Esophagus (tissue), 2 donors: ENCODE results near the gene PUS10. TPM values are rescaled to one million over a fixed set of nuclear protein-coding genes. Genes with fewer than 3 reads are reported as not detected.
"Not testable (repeated sequence)": the region's sequence is repeated elsewhere in the genome, so short reads cannot be mapped to it uniquely, and the experiment has no call there.

Experiments
- H3K27ac ChIP-seq, 2 donors: one replicate each; pipeline ENCODE4 v1.5.1; 2013; ENCODE audit warnings: low read depth in 2 of 2, mild to moderate bottlenecking in 2 of 2, inconsistent platforms in 1 of 2, low read length in 1 of 2, moderate library complexity in 1 of 2
- H3K27me3 ChIP-seq, 2 donors: one replicate each; pipeline ENCODE4 v1.6.1; 2013; ENCODE audit warnings: low read length in 2 of 2, control low read depth in 1 of 2, mild to moderate bottlenecking in 1 of 2; ENCODE audit not compliant: insufficient read depth in 2 of 2, control insufficient read depth in 1 of 2
- H3K36me3 ChIP-seq, 2 donors: one replicate each; pipeline ENCODE4 v1.6.1; 2013; ENCODE audit warnings: low read length in 1 of 2; ENCODE audit not compliant: control insufficient read depth in 2 of 2, insufficient read depth in 2 of 2
- H3K4me1 ChIP-seq, 2 donors: one replicate each; pipeline ENCODE4 v1.6.1; 2013; ENCODE audit warnings: low read length in 1 of 2; ENCODE audit not compliant: control insufficient read depth in 2 of 2, insufficient read depth in 2 of 2
- H3K4me3 ChIP-seq, 2 donors: one replicate each; pipeline ENCODE4 v1.5.1; 2013; ENCODE audit warnings: low read length in 2 of 2, mild to moderate bottlenecking in 2 of 2, low read depth in 1 of 2, moderate library complexity in 1 of 2
- H3K9me3 ChIP-seq, 2 donors: one replicate each; pipeline ENCODE4 v1.6.1; 2013; ENCODE audit warnings: mild to moderate bottlenecking in 2 of 2, low read depth in 1 of 2, low read length in 1 of 2, moderate library complexity in 1 of 2; ENCODE audit not compliant: control insufficient read depth in 2 of 2, insufficient read depth in 1 of 2
- WGBS, 2 donors: extraction: QIAGEN DNeasy Blood & Tissue Kit; methylation state at CpG; one replicate each; pipeline ENCODE4 v1.1.7; 2013; 5-methylcytosine and 5-hydroxymethylcytosine counted together
- polyA plus RNA-seq, 2 donors: library from polyadenylated mRNA; stranded (reverse); fragments of 200-250 nt; gene quantifications; one replicate each; pipeline ENCODE4 v1.2.3, GENCODE V29; 2013
- donor health status: healthy with polysubstance abuse.
- donor health status: Bipolar disorder and iron deficiency.

Gene PUS10
- polyA plus RNA-seq, 2 donors: 1.7 to 2.2 TPM

GRCh38 chr2:61036643-61037042, 18.6 kb upstream of the PUS10 start:
- H3K4me1 ChIP-seq, H3K9me3 ChIP-seq, H3K4me3 ChIP-seq, H3K27me3 ChIP-seq, H3K27ac ChIP-seq: not testable (repeated sequence)
- 98 to 100% methylated on average over 2 of the region's 2 CpGs for WGBS, 2 donors
- peaks cover 0 to 12% of the 10 kb centered on the region in 2 donors for H3K36me3 ChIP-seq

GRCh38 chr2:61034592-61034991, 16.5 kb upstream of the PUS10 start:
- H3K36me3 ChIP-seq: peaks cover 0 to 16% of the 10 kb centered on the region in 2 donors

GRCh38 chr2:61029533-61029932, 11.5 kb upstream of the PUS10 start:
- no peak overlapping the region for H3K27ac ChIP-seq
- no peaks in the 10 kb centered on the region for H3K9me3 ChIP-seq
- no peak overlapping the region for H3K4me3 ChIP-seq
- no peaks in the 10 kb centered on the region for H3K4me1 ChIP-seq
- 97 to 99% methylated on average over 3 of the region's 3 CpGs for WGBS, 2 donors
- H3K27me3 ChIP-seq: no peaks in the 10 kb centered on the region
- peaks cover 0 to 13% of the 10 kb centered on the region in 2 donors for H3K36me3 ChIP-seq

More at GRCh38 chr2:61034592-61034991, 16.5 kb upstream of the PUS10 start:
- not testable (repeated sequence) for H3K9me3 ChIP-seq, H3K27me3 ChIP-seq, H3K27ac ChIP-seq, H3K4me1 ChIP-seq, H3K4me3 ChIP-seq
- 93 to 94% methylated on average over 9 of the region's 9 CpGs for WGBS, 2 donors

GRCh38 chr2:61023670-61024069, 5.6 kb upstream of the PUS10 start:
- H3K4me3 ChIP-seq: no peak overlapping the region
- no peaks in the 10 kb centered on the region for H3K9me3 ChIP-seq
- no peak overlapping the region for H3K27ac ChIP-seq
- WGBS, 2 donors: 84 to 90% methylated on average over 4 of the region's 4 CpGs
- peaks cover 0 to 3% of the 10 kb centered on the region in 2 donors for H3K4me1 ChIP-seq
- no peaks in the 10 kb centered on the region for H3K27me3 ChIP-seq
- peaks cover 0 to 5% of the 10 kb centered on the region in 2 donors for H3K36me3 ChIP-seq

- no peak overlapping the region for H3K27ac ChIP-seq
- no peaks in the 10 kb centered on the region for H3K27me3 ChIP-seq
- 85 to 86% methylated on average over 6 of the region's 6 CpGs for WGBS, 2 donors
- no peaks in the 10 kb centered on the region for H3K9me3 ChIP-seq
- H3K4me1 ChIP-seq: peaks cover 0 to 3% of the 10 kb centered on the region in 2 donors
- no peak overlapping the region for H3K4me3 ChIP-seq
- peaks cover 0 to 5% of the 10 kb centered on the region in 2 donors for H3K36me3 ChIP-seq
Observed at GRCh38 chr2:61021228-61021660, 3.2 kb upstream of the PUS10 start.

GRCh38 chr2:61018798-61019197, 743 bp upstream of the PUS10 start:
- 19 to 22% methylated on average over 6 of the region's 6 CpGs for WGBS, 2 donors
- H3K9me3 ChIP-seq: no peaks in the 10 kb centered on the region
- no peaks in the 10 kb centered on the region for H3K27me3 ChIP-seq
- peak overlapping the region in 1 of 2 donors; percentile 99 for H3K4me3 ChIP-seq
- H3K4me1 ChIP-seq: peaks cover 0 to 3% of the 10 kb centered on the region in 2 donors
- H3K36me3 ChIP-seq: peaks cover 0 to 5% of the 10 kb centered on the region in 2 donors
- H3K27ac ChIP-seq: no peak overlapping the region

- H3K27me3 ChIP-seq: no peaks in the 10 kb centered on the region
- WGBS, 2 donors: 1% methylated on average over 7 of the region's 7 CpGs
Observed at GRCh38 chr2:61018318-61018755, 282 bp upstream of the PUS10 start.

GRCh38 chr2:61017003-61017555, 976 bp downstream of the PUS10 start:
- Histone ChIP-seq H3K9me3 (no peaks in the 10 kb centered on the region), H3K27me3 (no peaks in the 10 kb centered on the region), H3K4me3 (peak overlapping the region; percentile 83 to 99), H3K36me3 (peaks cover 0 to 5% of the 10 kb centered on the region in 2 donors), H3K27ac (peak overlapping the region; percentile 96 to 97), H3K4me1 (peaks cover 0 to 3% of the 10 kb centered on the region in 2 donors)
- 0% methylated on average over 27 of the region's 27 CpGs for WGBS, 2 donors

More at GRCh38 chr2:61018318-61018755, 282 bp upstream of the PUS10 start:
- peak overlapping the region; percentile 96 to 97 for H3K27ac ChIP-seq
- H3K4me1 ChIP-seq: peaks cover 0 to 3% of the 10 kb centered on the region in 2 donors
- no peaks in the 10 kb centered on the region for H3K9me3 ChIP-seq
- H3K36me3 ChIP-seq: peaks cover 0 to 5% of the 10 kb centered on the region in 2 donors
- peak overlapping the region; percentile 83 to 99 for H3K4me3 ChIP-seq

GRCh38 chr2:61016392-61017002, 1.6 kb downstream of the PUS10 start:
- H3K27ac ChIP-seq: peak overlapping the region; percentile 96 to 97
- peaks cover 0 to 5% of the 10 kb centered on the region in 2 donors for H3K36me3 ChIP-seq
- H3K4me1 ChIP-seq: peaks cover 0 to 3% of the 10 kb centered on the region in 2 donors
- peak overlapping the region; percentile 83 to 99 for H3K4me3 ChIP-seq
- 1% methylated on average over 16 of the region's 16 CpGs for WGBS, 2 donors
- no peaks in the 10 kb centered on the region for H3K27me3 ChIP-seq
- H3K9me3 ChIP-seq: no peaks in the 10 kb centered on the region
